ENCODE results near the gene DPH7. TPM values are rescaled to one million over a fixed set of nuclear protein-coding genes. Genes with fewer than 3 reads are reported as not detected.

DPH7 gene
- total and polyA plus RNA-seq, 2 experiments from 2014 or later, result 26.7 to 27.0 TPM

DNA sequence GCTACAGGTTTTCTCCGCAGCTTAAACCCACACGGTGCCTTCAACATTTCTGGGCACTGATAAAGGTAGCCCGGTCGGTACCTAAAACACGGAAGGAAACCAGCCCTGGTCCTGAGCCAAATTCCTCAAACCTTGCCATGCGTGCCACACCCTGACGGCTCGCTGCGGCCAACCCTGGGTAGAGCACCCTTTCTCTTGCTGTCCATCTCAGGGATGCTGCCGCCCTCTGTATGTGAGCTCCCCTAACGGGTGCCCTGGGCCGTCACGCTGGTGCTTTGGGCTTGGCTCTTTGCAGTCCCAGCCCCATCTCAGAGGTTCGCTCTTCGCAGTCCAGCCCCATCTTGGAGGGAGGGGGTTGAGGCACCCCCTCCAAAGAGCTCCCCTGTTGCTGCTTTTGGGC is 72.5 kb downstream of the DPH7 start:
- Histone ChIP-seq H2AFZ (no peak overlapping the region), H3F3A (ENCODE audit: insufficient read depth) (0 out of 2 replicates have a peak, but pooled peaks cover 9% of the 10 kb centered on the region), H3K4me2 (ENCODE audit: unreplicated experiment) (no peak overlapping the region), H3K36me3 (ENCODE audit: low read depth) (no peaks in the 10 kb centered on the region), H3K9ac (no peak overlapping the region), H3K79me2 (ENCODE audit: insufficient read depth) (no peaks in the 10 kb centered on the region), H3K9me3 (ENCODE audit: low read depth) (no peaks in the 10 kb centered on the region), H4K20me1 (ENCODE audit: insufficient read depth) (no peaks in the 10 kb centered on the region), H3K4me1 (ENCODE audit: insufficient read depth) (peaks cover 4% of the 10 kb centered on the region; the same call in 1 of the 2 replicates), H3K9me2 (ENCODE audit: insufficient read depth) (no peaks in the 10 kb centered on the region), H3K27me3 (replicated peaks; ENCODE audit: insufficient read depth) (no peaks in the 10 kb centered on the region), H3K4me3 (no peak overlapping the region), H3K27ac (no peak overlapping the region)
- TF ChIP-seq EZH2 (IDR thresholded peaks at IDR 0.05; ENCODE audit: insufficient read depth, poor library complexity, severe bottlenecking) (no peak), EZH2phosphoT487 (IDR thresholded peaks at IDR 0.05; ENCODE audit: insufficient read depth, low read depth) (no peak)
- WGBS, 2 experiments (ENCODE audit: low coverage in 1 of 2, low lambda C conversion rate in 2 of 2, missing lambda C conversion rate in 2 of 2), result 84 to 93% methylated on average over 15 of the region's 15 CpGs
- in situ Hi-C loops (cut with MboI), result no loop called here
- no peak for DNase-seq

DNA sequence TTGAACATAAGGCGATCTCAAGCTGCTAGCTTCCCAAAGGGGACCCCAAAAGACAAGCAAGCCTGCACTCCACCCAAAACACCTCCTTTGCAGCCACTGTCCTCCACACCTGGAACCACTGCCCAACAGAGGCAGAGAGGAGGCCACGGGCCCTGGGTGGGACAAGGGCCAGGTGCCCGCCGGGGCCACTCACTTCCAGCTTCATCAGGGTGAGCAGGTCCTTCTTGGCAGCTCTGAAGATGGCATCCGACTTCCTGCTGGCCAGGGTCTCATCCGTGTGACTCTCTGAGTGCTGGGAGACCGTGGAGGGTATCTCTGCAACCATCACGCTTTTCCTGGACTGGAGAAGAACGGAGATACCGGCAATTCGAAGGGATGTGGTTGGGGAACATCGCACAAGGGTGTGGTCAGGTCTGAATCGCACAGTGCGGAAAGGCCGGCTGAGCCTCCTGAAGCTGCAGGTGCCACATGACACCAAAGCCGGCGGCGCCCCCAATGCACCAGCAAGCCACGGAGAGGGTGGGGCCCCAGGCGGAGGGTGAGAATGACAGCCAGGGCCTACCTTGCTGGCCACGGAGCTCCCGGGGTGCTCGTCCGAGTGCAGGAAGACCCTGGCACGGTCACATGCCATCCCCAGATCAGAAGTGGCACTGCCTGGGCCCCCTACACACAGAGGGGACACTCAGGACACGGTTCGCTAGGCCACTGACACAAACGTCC is 73.1 kb downstream of the DPH7 start:
- TF ChIP-seq EZH2 (IDR thresholded peaks at IDR 0.05; ENCODE audit: insufficient read depth, poor library complexity, severe bottlenecking), result no peak
- TF ChIP-seq EZH2phosphoT487 (IDR thresholded peaks at IDR 0.05; ENCODE audit: insufficient read depth, low read depth), result no peak
- Histone ChIP-seq H3K27me3 (replicated peaks; ENCODE audit: insufficient read depth) (no peaks in the 10 kb centered on the region), H3K9ac (no peak overlapping the region), H3K36me3 (ENCODE audit: low read depth) (no peaks in the 10 kb centered on the region), H3K4me2 (ENCODE audit: unreplicated experiment) (no peak overlapping the region), H3K27ac (no peak overlapping the region), H2AFZ (no peak overlapping the region), H3K4me3 (no peak overlapping the region), H4K20me1 (ENCODE audit: insufficient read depth) (no peaks in the 10 kb centered on the region), H3F3A (ENCODE audit: insufficient read depth) (0 out of 2 replicates have a peak, but pooled peaks cover 9% of the 10 kb centered on the region), H3K9me3 (ENCODE audit: low read depth) (no peaks in the 10 kb centered on the region), H3K9me2 (ENCODE audit: insufficient read depth) (no peaks in the 10 kb centered on the region), H3K4me1 (ENCODE audit: insufficient read depth) (peaks cover 4% of the 10 kb centered on the region; the same call in 1 of the 2 replicates), H3K79me2 (ENCODE audit: insufficient read depth) (no peaks in the 10 kb centered on the region)
- DNase-seq, result no peak
- WGBS, 2 experiments (ENCODE audit: low coverage in 1 of 2, low lambda C conversion rate in 2 of 2, missing lambda C conversion rate in 2 of 2), result 92% methylated on average over 27 to 28 of the region's 28 CpGs
- in situ Hi-C loops (cut with MboI), result no loop called here

Other genes with a start within 250 kb of the DPH7 start
- 11.6 and 17.1 TPM in 2 replicates for gene EXD3, start 155.8 kb downstream of the DPH7 start, total RNA-seq (2014; rRNA removed; shearing (Covaris generic))
- 8.7 and 10.1 TPM in 2 replicates for gene EXD3, start 155.8 kb downstream of the DPH7 start, polyA plus RNA-seq (2016; fragmentation: Nextera tagmentation; extraction: Ambion mirVana)
- 0.32 TPM in 1 of 2 replicates, not detected in the other for gene NOXA1, start 155.5 kb downstream of the DPH7 start, total RNA-seq (2014; rRNA removed; shearing (Covaris generic))
- gene NOXA1, start 155.5 kb downstream of the DPH7 start, polyA plus RNA-seq (2016; fragmentation: Nextera tagmentation; extraction: Ambion mirVana), result 0.15 and 0.39 TPM in 2 replicates
- gene ENTPD8, start 137.6 kb downstream of the DPH7 start, total RNA-seq (2014; rRNA removed; shearing (Covaris generic)), result not detected in 2 replicates
- not detected in 2 replicates for gene ENTPD8, start 137.6 kb downstream of the DPH7 start, polyA plus RNA-seq (2016; fragmentation: Nextera tagmentation; extraction: Ambion mirVana)
- gene NSMF, start 119.6 kb downstream of the DPH7 start, total RNA-seq (2014; rRNA removed; shearing (Covaris generic)), result 28.8 and 29.1 TPM in 2 replicates
- gene NSMF, start 119.6 kb downstream of the DPH7 start, polyA plus RNA-seq (2016; fragmentation: Nextera tagmentation; extraction: Ambion mirVana), result 13.5 and 13.7 TPM in 2 replicates
- gene PNPLA7, start 28.5 kb downstream of the DPH7 start, total RNA-seq (2014; rRNA removed; shearing (Covaris generic)), result 0.54 and 0.89 TPM in 2 replicates
- gene PNPLA7, start 28.5 kb downstream of the DPH7 start, polyA plus RNA-seq (2016; fragmentation: Nextera tagmentation; extraction: Ambion mirVana), result 0.44 and 0.59 TPM in 2 replicates
- 28.7 and 42.9 TPM in 2 replicates for gene MRPL41, start 27.0 kb downstream of the DPH7 start, total RNA-seq (2014; rRNA removed; shearing (Covaris generic))
- gene MRPL41, start 27.0 kb downstream of the DPH7 start, polyA plus RNA-seq (2016; fragmentation: Nextera tagmentation; extraction: Ambion mirVana), result 97.6 and 99.8 TPM in 2 replicates
- gene ZMYND19, start 11.6 kb upstream of the DPH7 start, total RNA-seq (2014; rRNA removed; shearing (Covaris generic)), result 29.6 and 35.0 TPM in 2 replicates
- 6.1 and 11.6 TPM in 2 replicates for gene ZMYND19, start 11.6 kb upstream of the DPH7 start, polyA plus RNA-seq (2016; fragmentation: Nextera tagmentation; extraction: Ambion mirVana)
- 26.9 and 37.1 TPM in 2 replicates for gene ARRDC1, start 26.8 kb upstream of the DPH7 start, total RNA-seq (2014; rRNA removed; shearing (Covaris generic))
- 21.0 and 22.0 TPM in 2 replicates for gene ARRDC1, start 26.8 kb upstream of the DPH7 start, polyA plus RNA-seq (2016; fragmentation: Nextera tagmentation; extraction: Ambion mirVana)
- gene EHMT1, start 40.1 kb upstream of the DPH7 start, total RNA-seq (2014; rRNA removed; shearing (Covaris generic)), result 26.8 and 43.6 TPM in 2 replicates
- gene EHMT1, start 40.1 kb upstream of the DPH7 start, polyA plus RNA-seq (2016; fragmentation: Nextera tagmentation; extraction: Ambion mirVana), result 31.0 and 33.7 TPM in 2 replicates